HepG2 (cell line): Measurements from ENCODE around the gene RBM19.

Experiments
- ARID2 ChIP-seq: sonication (generic); formaldehyde crosslinking; IDR thresholded peaks from 2 replicates; pipeline ENCODE4 v1.8.1; 2022; ENCODE audit warnings: mild to moderate bottlenecking, missing genetic modification reagents, borderline replicate concordance
- CC2D1A ChIP-seq: sonication (generic); formaldehyde crosslinking; IDR thresholded peaks from 2 replicates; pipeline ENCODE4 v1.8.1; 2023; ENCODE audit warnings: mild to moderate bottlenecking, missing genetic modification reagents
- DNMT1 ChIP-seq: sonication (generic); formaldehyde crosslinking; IDR thresholded peaks from 2 replicates; pipeline ENCODE4 v1.5.1; 2020; ENCODE audit warnings: mild to moderate bottlenecking, missing genetic modification reagents
- EP300 ChIP-seq, 3 experiments: sonication (generic) in 1 of 3; formaldehyde crosslinking in 1 of 3; IDR thresholded peaks; 2 replicates each; pipeline versions ENCODE4 v1.5.1 to v1.6.1; 2011 to 2020; ENCODE audit warnings: low read depth in 2 of 3, low read length in 2 of 3, borderline replicate concordance in 1 of 3, improper control_type of control experiment in 1 of 3, mild to moderate bottlenecking in 1 of 3, missing genetic modification reagents in 1 of 3, moderate library complexity in 1 of 3
- POLR2A ChIP-seq, 2 experiments: IDR thresholded peaks; 2 replicates each; pipeline ENCODE4 v1.6.1; 2011; ENCODE audit warnings: low read depth in 2 of 2, low read length in 2 of 2, mild to moderate bottlenecking in 1 of 2, moderate library complexity in 1 of 2; ENCODE audit not compliant: insufficient read depth in 1 of 2
- TAF1 ChIP-seq: sonication (generic); formaldehyde crosslinking; IDR thresholded peaks from 2 replicates; pipeline ENCODE4 v1.4.0; 2020; ENCODE audit warnings: missing genetic modification reagents
- TCF12 ChIP-seq, 2 experiments: fragments of 450-650 bp in 1 of 2; sonication (generic) in 1 of 2; formaldehyde crosslinking in 1 of 2; IDR thresholded peaks; 2 replicates each; pipeline versions ENCODE4 v1.6.1 to v1.8.0; 2017 to 2022; ENCODE audit warnings: antibody characterized with exemption in 1 of 2, mild to moderate bottlenecking in 1 of 2, missing genetic modification reagents in 1 of 2, moderate library complexity in 1 of 2
- ZBTB21 ChIP-seq: sonication (generic); formaldehyde crosslinking; IDR thresholded peaks from 2 replicates; pipeline ENCODE4 v1.4.0; 2020; ENCODE audit warnings: missing genetic modification reagents
- ZBTB8A ChIP-seq: sonication (generic); formaldehyde crosslinking; IDR thresholded peaks from 2 replicates; pipeline ENCODE4 v1.4.0; 2020; ENCODE audit warnings: mild to moderate bottlenecking, low read depth, missing genetic modification reagents, borderline replicate concordance
- ZFX ChIP-seq: sonication (generic); formaldehyde crosslinking; IDR thresholded peaks from 2 replicates; pipeline ENCODE4 v1.4.0; 2020; ENCODE audit warnings: mild to moderate bottlenecking, low read depth, missing genetic modification reagents, moderate library complexity

DNA sequence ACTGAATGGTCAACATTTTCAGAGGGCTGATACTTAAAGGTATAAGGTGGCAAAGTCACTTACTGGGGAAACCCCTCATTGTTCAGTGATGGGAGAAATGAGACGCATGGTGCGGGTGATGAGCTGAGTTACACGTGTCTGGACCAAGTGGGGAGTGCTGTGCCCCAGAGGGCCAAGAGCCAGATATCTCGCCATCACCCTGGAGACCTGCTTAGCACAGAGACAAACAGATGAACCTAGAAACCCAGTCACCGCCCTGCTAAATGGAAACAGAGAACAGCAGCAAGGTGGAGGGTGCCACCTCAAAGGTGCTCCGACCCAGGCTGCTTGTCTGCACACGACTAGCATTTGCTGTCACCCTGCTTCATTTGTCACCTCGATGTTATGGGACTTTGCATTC lies 92.4 kb downstream of the RBM19 start:
- no peak for TF ChIP-seq DNMT1 (CRISPR knock-in tag)
- no peak for TF ChIP-seq EP300 (IDR thresholded peaks at IDR 0.05; ENCODE audit: low read depth in 2 of 2, low read length in 2 of 2)
- no peak for TF ChIP-seq EP300 (CRISPR knock-in tag; IDR thresholded peaks at IDR 0.05; ENCODE audit: borderline replicate concordance)
- TF ChIP-seq ZFX (CRISPR knock-in tag): no peak
- TF ChIP-seq ZBTB21 (CRISPR knock-in tag): no peak
- TF ChIP-seq ARID2 (CRISPR knock-in tag): no peak
- TF ChIP-seq POLR2A (IDR thresholded peaks at IDR 0.05; ENCODE audit: insufficient read depth in 1 of 2, low read depth in 2 of 2, low read length in 2 of 2): no peak
- TF ChIP-seq ZBTB8A: no peak
- TF ChIP-seq CC2D1A: no peak
- TF ChIP-seq TCF12 (IDR thresholded peaks at IDR 0.05): no peak
- TF ChIP-seq TCF12 (CRISPR knock-in tag; IDR thresholded peaks at IDR 0.05): no peak
- TF ChIP-seq TAF1 (CRISPR knock-in tag): no peak
